Omental fat pad (tissue), 4 donors: ENCODE measurements around the gene NCBP3. TPM values are rescaled to one million over a fixed set of nuclear protein-coding genes. Genes with fewer than 3 reads are reported as not detected.

Experiments
- ATAC-seq: fragments of 150-250 bp; one replicate; pipeline ENCODE4 v1.9.1; 2016; ENCODE audit warnings: mild to moderate bottlenecking, moderate library complexity; ENCODE audit not compliant: low FRiP score
- DNase-seq: peaks from one replicate; pipeline ENCODE4 v3.0.0-alpha.2; 2019; ENCODE audit warnings: low spot score
- total RNA-seq, 4 donors: library from RNA; depleted of rRNA; stranded (reverse); fragments of >200 nt; gene quantifications; one replicate each; pipeline ENCODE4 v1.1.0, GENCODE V29; 2016
- TF ChIP-seq, protein P1 (sequence below), 3 donors: fragments of 450-650 bp; IDR thresholded peaks; one replicate each; pipeline ENCODE4 v1.5.1; 2016 to 2017; ENCODE audit warnings: antibody characterized with exemption in 3 of 3, mild to moderate bottlenecking in 3 of 3, moderate library complexity in 2 of 3

The NCBP3 gene
- total RNA-seq, 4 donors from 2014 or later = 16.3 to 31.9 (median 23.9) TPM

GRCh38 chr17:3773511-3773910 lies 72.5 kb downstream of the NCBP3 start:
- no peak for ATAC-seq
- DNase-seq = no peak
- TF ChIP-seq, protein P1, sequence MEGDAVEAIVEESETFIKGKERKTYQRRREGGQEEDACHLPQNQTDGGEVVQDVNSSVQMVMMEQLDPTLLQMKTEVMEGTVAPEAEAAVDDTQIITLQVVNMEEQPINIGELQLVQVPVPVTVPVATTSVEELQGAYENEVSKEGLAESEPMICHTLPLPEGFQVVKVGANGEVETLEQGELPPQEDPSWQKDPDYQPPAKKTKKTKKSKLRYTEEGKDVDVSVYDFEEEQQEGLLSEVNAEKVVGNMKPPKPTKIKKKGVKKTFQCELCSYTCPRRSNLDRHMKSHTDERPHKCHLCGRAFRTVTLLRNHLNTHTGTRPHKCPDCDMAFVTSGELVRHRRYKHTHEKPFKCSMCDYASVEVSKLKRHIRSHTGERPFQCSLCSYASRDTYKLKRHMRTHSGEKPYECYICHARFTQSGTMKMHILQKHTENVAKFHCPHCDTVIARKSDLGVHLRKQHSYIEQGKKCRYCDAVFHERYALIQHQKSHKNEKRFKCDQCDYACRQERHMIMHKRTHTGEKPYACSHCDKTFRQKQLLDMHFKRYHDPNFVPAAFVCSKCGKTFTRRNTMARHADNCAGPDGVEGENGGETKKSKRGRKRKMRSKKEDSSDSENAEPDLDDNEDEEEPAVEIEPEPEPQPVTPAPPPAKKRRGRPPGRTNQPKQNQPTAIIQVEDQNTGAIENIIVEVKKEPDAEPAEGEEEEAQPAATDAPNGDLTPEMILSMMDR (IDR thresholded peaks at IDR 0.05) = no peak

GRCh38 chr17:3772764-3773163 lies 73.3 kb downstream of the NCBP3 start:
- TF ChIP-seq, protein P1 (IDR thresholded peaks at IDR 0.05) = no peak
- DNase-seq (no peak), ATAC-seq (no peak)

- ATAC-seq = no peak
- no peak for DNase-seq
- TF ChIP-seq, protein P1 (IDR thresholded peaks at IDR 0.05) = no peak
Observed at GRCh38 chr17:3771140-3771539, 74.9 kb downstream of the NCBP3 start.

- DNase-seq (no peak), ATAC-seq (no peak)
Observed at GRCh38 chr17:3770466-3770865, 75.6 kb downstream of the NCBP3 start.

GRCh38 chr17:3768769-3769168 lies 77.3 kb downstream of the NCBP3 start:
- ATAC-seq (no peak), DNase-seq (no peak)
- TF ChIP-seq, protein P1 (IDR thresholded peaks at IDR 0.05) = no peak

More at GRCh38 chr17:3770466-3770865, 75.6 kb downstream of the NCBP3 start:
- TF ChIP-seq, protein P1 (IDR thresholded peaks at IDR 0.05) = no peak

DNA sequence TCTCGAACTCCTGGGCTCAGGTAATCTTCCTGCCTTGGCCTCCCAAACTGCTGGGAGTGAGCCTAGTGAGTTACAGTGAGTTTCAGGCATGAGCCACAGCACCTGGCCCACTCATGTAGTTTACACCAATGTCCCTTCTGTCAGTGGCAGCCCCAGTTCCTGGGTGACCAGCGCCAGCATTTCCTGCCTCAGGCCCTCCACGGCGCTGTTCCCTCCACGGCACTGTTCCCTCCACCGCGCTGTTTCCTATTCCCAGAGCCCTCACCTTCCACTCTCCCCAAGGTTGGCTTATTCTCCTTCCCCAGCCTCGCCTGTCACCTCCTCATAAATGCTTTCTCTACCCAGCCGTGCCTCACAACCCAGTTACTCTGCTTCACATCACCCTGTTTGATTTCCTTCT lies 77.7 kb downstream of the NCBP3 start:
- TF ChIP-seq, protein P1 (IDR thresholded peaks at IDR 0.05) = no peak
- ATAC-seq (no peak), DNase-seq (no peak)

DNA sequence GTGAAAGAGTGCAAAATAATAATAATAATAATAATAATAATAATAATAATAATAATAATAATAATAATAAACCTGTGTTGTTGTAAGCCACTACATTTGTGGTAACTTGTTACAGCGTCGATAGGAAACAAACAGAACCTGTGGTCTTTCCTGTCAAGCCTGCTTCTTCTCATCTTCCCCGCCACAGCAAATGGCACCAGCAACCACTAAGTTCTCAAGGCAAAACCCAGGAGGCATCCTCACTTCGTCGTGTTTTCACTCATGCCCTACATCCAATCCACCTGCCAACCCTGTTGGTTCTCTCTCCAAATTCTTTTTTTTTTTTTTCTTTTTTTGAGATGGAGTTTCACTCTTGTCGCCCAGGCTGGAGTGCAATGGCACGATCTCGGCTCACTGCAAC lies 79.3 kb downstream of the NCBP3 start:
- TF ChIP-seq, protein P1 (IDR thresholded peaks at IDR 0.05) = no peak
- DNase-seq (no peak), ATAC-seq (no peak)
